Endodermal cell (in vitro differentiated cells): ENCODE measurements around the gene LRRC10B. TPM values are rescaled to one million over a fixed set of nuclear protein-coding genes. Genes with fewer than 3 reads are reported as not detected.

Source experiments
- DNase-seq: peaks from one replicate; pipeline ENCODE4 v3.0.0-alpha.2; 2017
- H3K27ac ChIP-seq: 2 replicates; pipeline ENCODE4 v1.5.1; 2013; ENCODE audit warnings: mild to moderate bottlenecking, low read depth, low read length, moderate library complexity
- H3K27me3 ChIP-seq: 2 replicates; pipeline ENCODE4 v1.6.1; 2013; ENCODE audit warnings: mild to moderate bottlenecking, low read length, moderate library complexity; ENCODE audit not compliant: insufficient read depth, control insufficient read depth, poor library complexity, severe bottlenecking
- H3K36me3 ChIP-seq: 2 replicates; pipeline ENCODE4 v1.7.0; 2013; ENCODE audit warnings: mild to moderate bottlenecking, low read length, moderate library complexity; ENCODE audit not compliant: control insufficient read depth, insufficient read depth
- H3K4me1 ChIP-seq: one replicate; pipeline ENCODE4 v1.7.0; 2013; ENCODE audit warnings: low read length; ENCODE audit not compliant: control insufficient read depth, insufficient read depth
- H3K4me3 ChIP-seq: 2 replicates; pipeline ENCODE4 v1.5.1; 2013; ENCODE audit warnings: mild to moderate bottlenecking, low read length, moderate library complexity
- H3K9ac ChIP-seq: 2 replicates; pipeline ENCODE4 v1.6.1; 2013; ENCODE audit warnings: mild to moderate bottlenecking, low read length, moderate library complexity; ENCODE audit not compliant: poor library complexity, severe bottlenecking; ENCODE audit errors: extremely low read depth
- H3K9me3 ChIP-seq: 2 replicates; pipeline ENCODE4 v1.6.1; 2013; ENCODE audit warnings: mild to moderate bottlenecking, low read length, moderate library complexity; ENCODE audit not compliant: control insufficient read depth
- H3K27ac Mint-ChIP-seq: 2 replicates; pipeline ENCODE4 v1.8.0; 2020; ENCODE audit warnings: mixed read lengths
- H3K27me3 Mint-ChIP-seq: 2 replicates; pipeline ENCODE4 v1.8.0; 2021; ENCODE audit warnings: mild to moderate bottlenecking, mixed read lengths; ENCODE audit not compliant: insufficient read depth
- H3K36me3 Mint-ChIP-seq: 2 replicates; pipeline ENCODE4 v1.8.0; 2020; ENCODE audit warnings: low read depth, mixed read lengths
- H3K4me1 Mint-ChIP-seq: 2 replicates; pipeline ENCODE4 v1.8.0; 2020; ENCODE audit warnings: mixed read lengths
- H3K4me3 Mint-ChIP-seq: 2 replicates; pipeline ENCODE4 v1.8.0; 2020; ENCODE audit warnings: mild to moderate bottlenecking, moderate library complexity, mixed read lengths
- H3K9me3 Mint-ChIP-seq: 2 replicates; pipeline ENCODE4 v1.8.0; 2020; ENCODE audit warnings: mild to moderate bottlenecking, mixed read lengths
- CTCF ChIP-seq: fragments of 200-600 bp; sonication (generic); conservative IDR thresholded peaks from 2 replicates; pipeline ENCODE4 v1.5.0; 2021; ENCODE audit warnings: antibody characterized with exemption, mild to moderate bottlenecking
- WGBS, 2 experiments: methylation state at CpG; one replicate each; pipeline versions ENCODE4 v1.1.5 to v1.1.7; 2013; ENCODE audit warnings: missing lambda C conversion rate in 2 of 2, mixed read lengths in 1 of 2; ENCODE audit not compliant: insufficient coverage in 1 of 2, insufficient read length in 1 of 2; 5-methylcytosine and 5-hydroxymethylcytosine counted together
- total RNA-seq, 2 donors: library from RNA; stranded (reverse); fragmentation: NEBNext Ultra II Directional in 1 of 2; extraction: Animal tissue kit (Norgen Biotek cat#: 25700) in 1 of 2; gene quantifications; 2 replicates in 1 of 2; 3 replicates in 1 of 2; pipeline ENCODE4 v1.2.1, GENCODE V29; 2021

Gene LRRC10B
- total RNA-seq, 2 donors from 2014 or later, result 0.11 to 0.69 TPM

- DNase-seq, result no peak
These were observed 27.6 kb downstream of the LRRC10B start for GRCh38 chr11:61535998-61536675.

GRCh38 chr11:61536676-61537270, 28.2 kb downstream of the LRRC10B start:
- Histone ChIP-seq H3K4me3 (no peak overlapping the region), H3K27ac (no peak overlapping the region), H3K27me3 (no peaks in the 10 kb centered on the region), H3K36me3 (no peaks in the 10 kb centered on the region), H3K9me3 (no peaks in the 10 kb centered on the region), H3K9ac (no peak overlapping the region), H3K4me1 (no peaks in the 10 kb centered on the region)
- H3K36me3 Mint-ChIP-seq, result no peaks in the 10 kb centered on the region
- peaks cover 26% of the 10 kb centered on the region for H3K4me1 Mint-ChIP-seq
- H3K27me3 Mint-ChIP-seq, result peaks cover 4% of the 10 kb centered on the region
- no peak for DNase-seq
- peak; percentile 52 for TF ChIP-seq CTCF
- 93 to 96% methylated on average over 2 of the region's 2 CpGs for WGBS, 2 experiments
- H3K9me3 Mint-ChIP-seq, result no peaks in the 10 kb centered on the region
- no peak overlapping the region for H3K27ac Mint-ChIP-seq
- no peak overlapping the region for H3K4me3 Mint-ChIP-seq

More at GRCh38 chr11:61535998-61536675, 27.6 kb downstream of the LRRC10B start:
- Mint-ChIP-seq H3K9me3 (no peaks in the 10 kb centered on the region), H3K27ac (no peak overlapping the region), H3K4me3 (no peak overlapping the region), H3K36me3 (no peaks in the 10 kb centered on the region), H3K27me3 (peaks cover 4% of the 10 kb centered on the region), H3K4me1 (peaks cover 21% of the 10 kb centered on the region)
- Histone ChIP-seq H3K36me3 (no peaks in the 10 kb centered on the region), H3K27me3 (no peaks in the 10 kb centered on the region), H3K9ac (no peak overlapping the region), H3K9me3 (no peaks in the 10 kb centered on the region), H3K4me3 (no peak overlapping the region), H3K4me1 (no peaks in the 10 kb centered on the region), H3K27ac (no peak overlapping the region)
- TF ChIP-seq CTCF, result no peak
- 85 to 86% methylated on average over 11 to 17 of the region's 17 CpGs for WGBS, 2 experiments

- H3K4me3 Mint-ChIP-seq, result no peak overlapping the region
- H3K4me3 ChIP-seq, result no peak overlapping the region
- no peaks in the 10 kb centered on the region for H3K36me3 ChIP-seq
- no peaks in the 10 kb centered on the region for H3K4me1 ChIP-seq
- no peak overlapping the region for H3K9ac ChIP-seq
- H3K9me3 Mint-ChIP-seq, result no peaks in the 10 kb centered on the region
- H3K27me3 ChIP-seq, result no peaks in the 10 kb centered on the region
- no peaks in the 10 kb centered on the region for H3K9me3 ChIP-seq
- H3K27me3 Mint-ChIP-seq, result peaks cover 4% of the 10 kb centered on the region
- no peak overlapping the region for H3K27ac Mint-ChIP-seq
- TF ChIP-seq CTCF, result no peak
- no peaks in the 10 kb centered on the region for H3K36me3 Mint-ChIP-seq
- no peak for DNase-seq
- H3K27ac ChIP-seq, result no peak overlapping the region
- 89 to 100% methylated on average over 2 to 8 of the region's 8 CpGs for WGBS, 2 experiments
- H3K4me1 Mint-ChIP-seq, result peaks cover 29% of the 10 kb centered on the region
These were observed 28.8 kb downstream of the LRRC10B start for GRCh38 chr11:61537326-61537725.
